K562 (cell line): Measurements from ENCODE around the gene HS6ST1. TPM values are rescaled to one million over a fixed set of nuclear protein-coding genes. Genes with fewer than 3 reads are reported as not detected.

ENCODE experiments used
- ATAC-seq: fragments of 200-7000 bp; cut with Tn5 transposase; 3 replicates; pipeline ENCODE4 v1.9.1; 2020; ENCODE audit warnings: moderate library complexity
- BruUV-seq: library from RNA; stranded (reverse); fragments of 400-500 nt; replicated peaks from 2 replicates; lab custom pipeline; 2021; lab: Mats Ljungman, UMichigan
- CTCF ChIA-PET: fragments of 300-600 bp; formaldehyde crosslinking; extraction: SDS; loops from one replicate; lab custom pipeline; 2021; ENCODE audit warnings: low intra/inter-chr PET ratio; lab: Yijun Ruan, JAX
- POLR2A ChIA-PET: fragments of 300-600, 350-650 bp; sonication (Branson Sonifier 250); formaldehyde crosslinking; extraction: SDS; loops from one replicate; lab custom pipeline; 2021; ENCODE audit warnings: antibody characterized with exemption, inconsistent platforms; lab: Yijun Ruan, JAX
- DNase-seq, 4 experiments: peaks; one replicate each; pipeline versions ENCODE4 v3.0.0 to v3.0.0-alpha.2; 2011 to 2018; ENCODE audit warnings: low spot score in 3 of 4, mixed read lengths in 3 of 4; ENCODE audit errors: extremely low read depth in 1 of 4
- FAIRE-seq: peaks from 2 replicates; lab custom pipeline; 2011; peaks lifted over from hg19 to GRCh38; lab: Jason Lieb, UNC
- H2AFZ ChIP-seq: 2 replicates; pipeline ENCODE4 v1.6.0; 2011; ENCODE audit warnings: low read depth, low read length, control low read depth, inconsistent platforms
- H3K27ac ChIP-seq: fragments of 200-600 bp; 3 replicates; pipeline ENCODE4 v1.8.0; 2011; ENCODE audit warnings: low read depth, mild to moderate bottlenecking, control low read depth, inconsistent platforms, low read length, moderate library complexity, mixed read lengths; ENCODE audit errors: extremely low read depth
- H3K27me3 ChIP-seq, 2 experiments: fragments of 300-600 bp in 1 of 2; 2 replicates in 1 of 2; 3 replicates in 1 of 2; pipeline versions ENCODE4 v1.6.0 to v1.8.0; 2011; ENCODE audit warnings: inconsistent platforms in 2 of 2, low read length in 2 of 2, mild to moderate bottlenecking in 1 of 2, mixed read lengths in 1 of 2, moderate library complexity in 1 of 2; ENCODE audit not compliant: control insufficient read depth in 2 of 2, insufficient read depth in 2 of 2
- H3K36me3 ChIP-seq: fragments of 300-600 bp; 3 replicates; pipeline ENCODE4 v1.8.0; 2011; ENCODE audit warnings: mild to moderate bottlenecking, low read length, inconsistent platforms; ENCODE audit not compliant: control insufficient read depth, insufficient read depth
- H3K4me1 ChIP-seq, 2 experiments: fragments of 200-600 bp in 1 of 2; replicated peaks in 1 of 2; 2 replicates in 1 of 2; 3 replicates in 1 of 2; pipeline versions ENCODE4 v1.5.1 to v1.8.0; 2011; ENCODE audit warnings: inconsistent platforms in 2 of 2, low read length in 2 of 2, mild to moderate bottlenecking in 1 of 2, mixed read lengths in 1 of 2, moderate library complexity in 1 of 2; ENCODE audit not compliant: control insufficient read depth in 2 of 2, insufficient read depth in 2 of 2
- H3K4me2 ChIP-seq: 2 replicates; pipeline ENCODE4 v1.6.1; 2011; ENCODE audit warnings: low read length, control low read depth, inconsistent platforms, mixed read lengths; ENCODE audit not compliant: insufficient read depth
- H3K4me3 ChIP-seq: fragments of 200-600 bp; sonication (generic), shearing (Covaris generic); 2 replicates; pipeline ENCODE4 v1.5.1; 2016; ENCODE audit warnings: control low read depth, inconsistent platforms
- H3K79me2 ChIP-seq: fragments of 200-600 bp; 3 replicates; pipeline ENCODE4 v1.8.0; 2011; ENCODE audit warnings: low read length, inconsistent platforms; ENCODE audit not compliant: control insufficient read depth, insufficient read depth
- H3K9ac ChIP-seq, 2 experiments: 2 replicates each; pipeline versions ENCODE4 v1.6.0 to v1.6.1; 2011; ENCODE audit warnings: low read depth in 2 of 2, low read length in 2 of 2, control low read depth in 1 of 2, inconsistent platforms in 1 of 2, mild to moderate bottlenecking in 1 of 2, mixed read lengths in 1 of 2; ENCODE audit not compliant: insufficient read depth in 1 of 2
- H3K9me1 ChIP-seq: one replicate; pipeline ENCODE4 v1.6.0; 2011; ENCODE audit warnings: inconsistent platforms, mild to moderate bottlenecking, low read length, moderate library complexity; ENCODE audit not compliant: control insufficient read depth, insufficient read depth
- H3K9me3 ChIP-seq: replicated peaks from 2 replicates; pipeline ENCODE4 v1.5.1; 2011; ENCODE audit warnings: low read depth, low read length, inconsistent platforms; ENCODE audit not compliant: control insufficient read depth, insufficient read depth
- H4K20me1 ChIP-seq: replicated peaks from 2 replicates; pipeline ENCODE4 v1.6.1; 2011; ENCODE audit warnings: low read length, inconsistent platforms, mixed read lengths; ENCODE audit not compliant: control insufficient read depth, insufficient read depth
- BCL6 ChIP-seq: fragments of 250-450 bp; sonication (Bioruptor Pico); IDR thresholded peaks from 2 replicates; pipeline ENCODE4 v1.4.0; 2020
- CEBPG ChIP-seq, 3 experiments: fragments of 200-800 bp in 1 of 3; sonication (Bioruptor generic) in 1 of 3; sonication (generic) in 1 of 3; formaldehyde crosslinking in 1 of 3; IDR thresholded peaks in 2 of 3; conservative IDR thresholded peaks in 1 of 3; 2 replicates each; pipeline versions ENCODE4 v1.6.1 to v1.8.0; 2016 to 2022; ENCODE audit warnings: missing compliant biosample characterization in 2 of 3, missing genetic modification characterization in 2 of 3, mild to moderate bottlenecking in 1 of 3, missing genetic modification reagents in 1 of 3
- ELF1 ChIP-seq: fragments of 200-800 bp; sonication (Bioruptor generic); IDR thresholded peaks from 2 replicates; pipeline ENCODE4 v1.6.1; 2016; ENCODE audit warnings: missing genetic modification characterization, missing compliant biosample characterization
- LEF1 ChIP-seq: fragments of 450-650 bp; IDR thresholded peaks from 2 replicates; pipeline ENCODE4 v1.6.1; 2016; ENCODE audit warnings: mild to moderate bottlenecking
- MBD1 ChIP-seq: fragments of 250-450 bp; sonication (Bioruptor Pico); IDR thresholded peaks from 2 replicates; pipeline ENCODE4 v1.8.0; 2022; ENCODE audit warnings: inconsistent platforms
- MYBL2 ChIP-seq, 2 experiments: fragments of 450-650 bp in 1 of 2; sonication (generic) in 1 of 2; formaldehyde crosslinking in 1 of 2; IDR thresholded peaks; 2 replicates each; pipeline versions ENCODE4 v1.6.1 to v1.8.1; 2017 to 2022; ENCODE audit warnings: borderline replicate concordance in 1 of 2, inconsistent platforms in 1 of 2, low read depth in 1 of 2, mild to moderate bottlenecking in 1 of 2, missing genetic modification reagents in 1 of 2, moderate library complexity in 1 of 2
- PPARD ChIP-seq: fragments of 250-450 bp; sonication (Bioruptor Pico); IDR thresholded peaks from 2 replicates; pipeline ENCODE4 v1.8.0; 2022; ENCODE audit warnings: inconsistent platforms, mild to moderate bottlenecking, moderate library complexity
- TAF7 ChIP-seq: fragments of 450-650 bp; IDR thresholded peaks from 2 replicates; pipeline ENCODE4 v1.6.1; 2016; ENCODE audit warnings: missing genetic modification characterization, missing compliant biosample characterization
- U2AF1 ChIP-seq: fragments of 200-400 bp; formaldehyde crosslinking; optimal IDR thresholded peaks from 2 replicates; pipeline ENCODE3; 2017; ENCODE audit warnings: mild to moderate bottlenecking, low read depth, low read length, moderate library complexity
- ZBTB5 ChIP-seq: fragments of 450-650 bp; IDR thresholded peaks from 2 replicates; pipeline ENCODE4 v1.6.1; 2017; ENCODE audit warnings: antibody characterized with exemption
- ZNF184 ChIP-seq: sonication (generic); formaldehyde crosslinking; IDR thresholded peaks from 2 replicates; pipeline ENCODE4 v1.5.0; 2020; ENCODE audit warnings: missing genetic modification reagents
- ZNF551 ChIP-seq: fragments of 250-450 bp; sonication (Bioruptor Pico); IDR thresholded peaks from 2 replicates; pipeline ENCODE4 v1.5.0; 2021; ENCODE audit warnings: mild to moderate bottlenecking, moderate library complexity
- WGBS: fragments of 100-300 bp; shearing (Covaris generic); methylation state at CpG from one replicate; pipeline ENCODE4 v1.1.6; 2016; ENCODE audit warnings: low coverage, mixed read lengths; ENCODE audit not compliant: insufficient coverage; ENCODE audit errors: missing lambda C conversion rate; 5-methylcytosine and 5-hydroxymethylcytosine counted together
- in situ Hi-C: fragments of 300-500 bp; cut with MboI; formaldehyde crosslinking; loops from 4 replicates; pipeline ENCODE4 v1.15.0; 2018; ENCODE audit warnings: inconsistent platforms, mixed read lengths
- intact Hi-C: fragments of 100-400 bp; cut with micrococcal nuclease; formaldehyde crosslinking; loops from 2 replicates; pipeline ENCODE4 v1.14.2; 2022
- polyA plus RNA-seq, 8 experiments: library from polyadenylated mRNA; depleted of rRNA in 4 of 8; stranded (reverse) in 5 of 8; unstranded in 3 of 8; fragments of >200 nt; fragmentation: Nextera tagmentation in 2 of 8; fragmentation: Illumina TruSeq in 1 of 8; extraction: Ambion mirVana in 2 of 8; extraction: Trizol in 1 of 8; gene quantifications; 2 replicates each; pipeline versions ENCODE4 v1.2.1 to v1.2.3, GENCODE V29; 2011 to 2014; ENCODE audit warnings: inconsistent platforms in 1 of 8, missing spikeins in 1 of 8
- total RNA-seq, 7 experiments: library from RNA; depleted of rRNA in 6 of 7; stranded (reverse); fragments of >200 nt in 6 of 7; fragmentation: Illumina TruSeq in 2 of 7; extraction: Trizol in 2 of 7; gene quantifications; 2 replicates each; pipeline versions ENCODE4 v1.2.1 to v1.2.3, GENCODE V29; 2011 to 2021; ENCODE audit warnings: low replicate concordance in 1 of 7
- TF ChIP-seq, protein P1 (sequence below): fragments of 200-800 bp; sonication (Bioruptor generic); IDR thresholded peaks from 2 replicates; pipeline ENCODE4 v1.6.1; 2017; ENCODE audit warnings: missing genetic modification characterization, missing compliant biosample characterization
- TF ChIP-seq, protein P2 (sequence below): fragments of 450-650 bp; IDR thresholded peaks from 2 replicates; pipeline ENCODE4 v1.6.1; 2017; ENCODE audit warnings: mild to moderate bottlenecking, moderate library complexity

The HS6ST1 gene
- total and polyA plus RNA-seq, 9 of the 15 experiments (the other 6 are each of a cell fraction or from before 2014, with no cell fraction given): 0.06 to 7.4 (median 3.8) TPM

DNA sequence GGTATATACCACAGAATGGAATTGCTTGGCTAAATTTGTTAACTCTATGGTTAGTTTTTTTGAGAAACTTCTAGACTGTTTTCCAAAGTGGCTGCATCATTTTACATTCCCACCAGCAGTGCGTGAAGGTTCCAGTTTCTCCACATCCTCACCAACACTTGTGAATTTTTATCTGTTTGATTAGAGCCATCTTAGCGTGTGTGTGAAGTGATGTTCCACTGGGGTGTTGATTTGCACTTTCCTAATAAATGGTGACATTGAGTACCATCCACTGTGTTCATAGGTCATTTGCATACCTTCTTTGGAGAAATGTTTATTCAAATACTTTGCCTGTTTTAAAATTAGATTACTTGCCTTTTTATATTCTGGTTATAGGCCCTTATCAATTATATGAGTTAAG is 37.5 kb upstream of the HS6ST1 start:
- Histone ChIP-seq H3K27me3 (peaks cover 16 to 45% of the 10 kb centered on the region in 2 experiments), H3K27ac (no peak overlapping the region), H4K20me1 (0 out of 2 replicates have a peak, but pooled peaks cover under 1% of the 10 kb centered on the region), H3K4me2 (no peak overlapping the region), H3K9me1 (no peaks in the 10 kb centered on the region), H2AFZ (no peak overlapping the region), H3K79me2 (no peaks in the 10 kb centered on the region), H3K9ac (no peak overlapping the region), H3K4me1 (no peaks in the 10 kb centered on the region), H3K4me3 (no peak overlapping the region), H3K9me3 (no peaks in the 10 kb centered on the region), H3K36me3 (no peaks in the 10 kb centered on the region)
- DNase-seq (no peak), FAIRE-seq (no peak), ATAC-seq (no peak)
- POLR2A ChIA-PET: no interaction called here
- in situ Hi-C loops: no loop called here
- no TSS peak for BruUV-seq
- intact Hi-C loops: no loop called here
- 0% methylated on average over 2 of the region's 2 CpGs for WGBS
- CTCF ChIA-PET: no interaction called here
- TF ChIP-seq ELF1 (no peak), TAF7 (tag) (no peak), LEF1 (no peak), MBD1 (CRISPR knock-in tag) (no peak), PPARD (CRISPR knock-in tag) (no peak), U2AF1 (no peak), ZNF184 (no peak), ZNF551 (CRISPR knock-in tag) (no peak), ZBTB5 (no peak), CEBPG (CRISPR knock-in tag; IDR thresholded peaks at IDR 0.05) (no peak), CEBPG (tag; conservative IDR thresholded peaks at IDR 0.05 in 1 of 2, IDR thresholded peaks at IDR 0.05 in 1 of 2) (no peak), MYBL2 (IDR thresholded peaks at IDR 0.05; ENCODE audit: low read depth) (no peak), MYBL2 (CRISPR knock-in tag; IDR thresholded peaks at IDR 0.05; ENCODE audit: borderline replicate concordance) (no peak), BCL6 (CRISPR knock-in tag) (no peak)
- TF ChIP-seq, protein P1, sequence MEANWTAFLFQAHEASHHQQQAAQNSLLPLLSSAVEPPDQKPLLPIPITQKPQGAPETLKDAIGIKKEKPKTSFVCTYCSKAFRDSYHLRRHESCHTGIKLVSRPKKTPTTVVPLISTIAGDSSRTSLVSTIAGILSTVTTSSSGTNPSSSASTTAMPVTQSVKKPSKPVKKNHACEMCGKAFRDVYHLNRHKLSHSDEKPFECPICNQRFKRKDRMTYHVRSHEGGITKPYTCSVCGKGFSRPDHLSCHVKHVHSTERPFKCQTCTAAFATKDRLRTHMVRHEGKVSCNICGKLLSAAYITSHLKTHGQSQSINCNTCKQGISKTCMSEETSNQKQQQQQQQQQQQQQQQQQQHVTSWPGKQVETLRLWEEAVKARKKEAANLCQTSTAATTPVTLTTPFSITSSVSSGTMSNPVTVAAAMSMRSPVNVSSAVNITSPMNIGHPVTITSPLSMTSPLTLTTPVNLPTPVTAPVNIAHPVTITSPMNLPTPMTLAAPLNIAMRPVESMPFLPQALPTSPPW (CRISPR knock-in tag): no peak
- TF ChIP-seq, protein P2, sequence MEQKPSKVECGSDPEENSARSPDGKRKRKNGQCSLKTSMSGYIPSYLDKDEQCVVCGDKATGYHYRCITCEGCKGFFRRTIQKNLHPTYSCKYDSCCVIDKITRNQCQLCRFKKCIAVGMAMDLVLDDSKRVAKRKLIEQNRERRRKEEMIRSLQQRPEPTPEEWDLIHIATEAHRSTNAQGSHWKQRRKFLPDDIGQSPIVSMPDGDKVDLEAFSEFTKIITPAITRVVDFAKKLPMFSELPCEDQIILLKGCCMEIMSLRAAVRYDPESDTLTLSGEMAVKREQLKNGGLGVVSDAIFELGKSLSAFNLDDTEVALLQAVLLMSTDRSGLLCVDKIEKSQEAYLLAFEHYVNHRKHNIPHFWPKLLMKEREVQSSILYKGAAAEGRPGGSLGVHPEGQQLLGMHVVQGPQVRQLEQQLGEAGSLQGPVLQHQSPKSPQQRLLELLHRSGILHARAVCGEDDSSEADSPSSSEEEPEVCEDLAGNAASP: no peak
